NT2/D1 (cell line): Measurements from ENCODE around the gene EXD2.

ENCODE experiments used
- SUZ12 ChIP-seq: IDR thresholded peaks from 2 replicates; pipeline ENCODE4 v1.6.1; 2011; ENCODE audit not compliant: insufficient read length, insufficient read depth; ENCODE audit errors: extremely low read depth
- YY1 ChIP-seq: IDR thresholded peaks from 2 replicates; pipeline ENCODE4 v1.6.1; 2011; ENCODE audit not compliant: insufficient read length, insufficient read depth
- ZNF274 ChIP-seq: IDR thresholded peaks from 2 replicates; pipeline ENCODE4 v1.6.1; 2011; ENCODE audit warnings: mild to moderate bottlenecking, low read depth, low read length

- TF ChIP-seq YY1 (no peak), ZNF274 (no peak), SUZ12 (no peak)
Measured at GRCh38 chr14:69237142-69237541, 45.8 kb downstream of the EXD2 start.
